Airway epithelial cell (primary cell): ENCODE measurements around the gene CFAP107. TPM values are rescaled to one million over a fixed set of nuclear protein-coding genes. Genes with fewer than 3 reads are reported as not detected.

Experiments used
- total RNA-seq: library from RNA; depleted of rRNA; stranded (reverse); fragments of >200 nt; gene quantifications from 2 replicates; pipeline ENCODE4 v1.2.3, GENCODE V29; 2015

Gene CFAP107
- not detected in 2 replicates for total RNA-seq

GRCh38 chr1:12745992-12746323, at the start of gene CFAP107:
TSS of gene CFAP107 (plus strand) at chr1:12746200. CDS start at chr1:12746431, 231 bp downstream.

GRCh38 chr1:12715896-12716437, 30.0 kb upstream of the CFAP107 start, which contains the start of gene AADACL3:
TSS of gene AADACL3 (plus strand) at chr1:12716110. CDS start at chr1:12716177, 67 bp downstream.

GRCh38 chr1:12773438-12773837, 27.4 kb downstream of the CFAP107 start, which contains the start of gene PRAMEF12:
TSS of gene PRAMEF12 (plus strand) at chr1:12773738. CDS start at chr1:12774868, 1,130 bp downstream.

GRCh38 chr1:12791097-12791496, 45.1 kb downstream of the CFAP107 start, which contains the start of gene PRAMEF1:
TSS of gene PRAMEF1 (plus strand) at chr1:12791397. CDS start at chr1:12793228, 1,831 bp downstream.

Other genes starting within 250 kb of the CFAP107 start
- 18.2 and 27.4 TPM in 2 replicates for gene DHRS3, start 128.0 kb upstream of the CFAP107 start, total RNA-seq
- gene AADACL4, start 102.1 kb upstream of the CFAP107 start, total RNA-seq, result not detected in 2 replicates
- not detected in 2 replicates for gene AADACL3, start 30.1 kb upstream of the CFAP107 start, total RNA-seq
- gene PRAMEF12, start 27.5 kb downstream of the CFAP107 start, total RNA-seq, result not detected in 2 replicates
- not detected in 2 replicates for gene PRAMEF1, start 45.2 kb downstream of the CFAP107 start, total RNA-seq
- gene PRAMEF11, start 85.2 kb downstream of the CFAP107 start, total RNA-seq, result not detected in 2 replicates
- gene HNRNPCL1, start 102.5 kb downstream of the CFAP107 start, total RNA-seq, result not detected in 2 replicates
- gene PRAMEF2, start 110.9 kb downstream of the CFAP107 start, total RNA-seq, result not detected in 2 replicates
- gene PRAMEF4, start 140.0 kb downstream of the CFAP107 start, total RNA-seq, result not detected in 2 replicates
- not detected in 2 replicates for gene PRAMEF10, start 152.1 kb downstream of the CFAP107 start, total RNA-seq
- gene PRAMEF7, start 170.4 kb downstream of the CFAP107 start, total RNA-seq, result not detected in 2 replicates
- not detected in 2 replicates for gene PRAMEF6, start 201.4 kb downstream of the CFAP107 start, total RNA-seq